CD14-positive monocyte (primary cell): ENCODE data around the gene SC5D. TPM values are rescaled to one million over a fixed set of nuclear protein-coding genes. Genes with fewer than 3 reads are reported as not detected.

Source experiments
- DNase-seq, 3 donors: peaks; one replicate each; pipeline ENCODE4 v3.0.0-alpha.2; 2011 to 2022
- H2AFZ ChIP-seq: 2 replicates; pipeline ENCODE4 v1.6.0; 2012; ENCODE audit warnings: mild to moderate bottlenecking, low read depth, low read length, inconsistent platforms; ENCODE audit not compliant: insufficient read depth, poor library complexity, severe bottlenecking
- H3K27ac ChIP-seq, 2 donors: 1 replicate in 1 of 2; 2 replicates in 1 of 2; pipeline ENCODE4 v1.5.1; 2012 to 2013; ENCODE audit warnings: low read length in 2 of 2, control low read depth in 1 of 2, inconsistent platforms in 1 of 2, low read depth in 1 of 2, mild to moderate bottlenecking in 1 of 2
- H3K27me3 ChIP-seq, 2 donors: one replicate each; pipeline versions ENCODE4 v1.6.0 to v1.6.1; 2011 to 2013; ENCODE audit warnings: low read length in 2 of 2; ENCODE audit not compliant: control insufficient read depth in 2 of 2, insufficient read depth in 2 of 2
- H3K36me3 ChIP-seq, 2 donors: replicated peaks in 1 of 2; 1 replicate in 1 of 2; 2 replicates in 1 of 2; pipeline versions ENCODE4 v1.5.1 to v1.6.1; 2012 to 2013; ENCODE audit warnings: low read length in 2 of 2, control low read depth in 1 of 2, inconsistent platforms in 1 of 2, mild to moderate bottlenecking in 1 of 2; ENCODE audit not compliant: insufficient read depth in 2 of 2, control insufficient read depth in 1 of 2
- H3K4me1 ChIP-seq, 2 donors: 1 replicate in 1 of 2; 2 replicates in 1 of 2; pipeline versions ENCODE4 v1.5.1 to v1.6.1; 2012 to 2013; ENCODE audit warnings: low read length in 2 of 2, control low read depth in 1 of 2, inconsistent platforms in 1 of 2, mild to moderate bottlenecking in 1 of 2, moderate library complexity in 1 of 2; ENCODE audit not compliant: insufficient read depth in 2 of 2, control insufficient read depth in 1 of 2
- H3K4me2 ChIP-seq: replicated peaks from 2 replicates; pipeline ENCODE3; 2012; ENCODE audit warnings: low read length, moderate library complexity, mild to moderate bottlenecking; ENCODE audit not compliant: poor library complexity, severe bottlenecking; ENCODE audit errors: extremely low read depth
- H3K4me3 ChIP-seq, 3 experiments: fragments of 200-600 bp in 1 of 3; sonication (generic) in 1 of 3; replicated peaks in 1 of 3; 1 replicate in 2 of 3; 2 replicates in 1 of 3; pipeline ENCODE4 v1.5.1; 2011 to 2013; ENCODE audit warnings: low read length in 3 of 3, mild to moderate bottlenecking in 3 of 3, control low read depth in 2 of 3, low read depth in 2 of 3, inconsistent platforms in 1 of 3, moderate library complexity in 1 of 3
- H3K79me2 ChIP-seq: 2 replicates; pipeline ENCODE4 v1.6.0; 2012; ENCODE audit warnings: mild to moderate bottlenecking, control low read depth, inconsistent platforms, low read length, moderate library complexity; ENCODE audit not compliant: insufficient read depth
- H3K9ac ChIP-seq: 2 replicates; pipeline ENCODE4 v1.6.0; 2017; ENCODE audit warnings: low read length, mild to moderate bottlenecking; ENCODE audit not compliant: insufficient read depth, poor library complexity, severe bottlenecking
- H3K9me3 ChIP-seq, 2 donors: replicated peaks in 1 of 2; 1 replicate in 1 of 2; 2 replicates in 1 of 2; pipeline versions ENCODE4 v1.5.1 to v1.6.1; 2012 to 2013; ENCODE audit warnings: low read length in 2 of 2, control low read depth in 1 of 2; ENCODE audit not compliant: control insufficient read depth in 1 of 2, insufficient read depth in 1 of 2
- H4K20me1 ChIP-seq: 2 replicates; pipeline ENCODE4 v1.6.0; 2012; ENCODE audit warnings: mild to moderate bottlenecking, low read length, control low read depth, moderate library complexity; ENCODE audit not compliant: insufficient read depth
- H3K27ac Mint-ChIP-seq, 7 donors: one replicate each; pipeline ENCODE4 v1.8.0; 2020; ENCODE audit warnings: mild to moderate bottlenecking in 7 of 7, mixed read lengths in 7 of 7, moderate library complexity in 6 of 7, inconsistent platforms in 2 of 7
- H3K27me3 Mint-ChIP-seq, 3 donors: one replicate each; pipeline ENCODE4 v1.8.0; 2021 to 2022; ENCODE audit warnings: low read depth in 3 of 3, mild to moderate bottlenecking in 3 of 3, mixed read lengths in 3 of 3, moderate library complexity in 3 of 3, inconsistent platforms in 1 of 3
- H3K36me3 Mint-ChIP-seq, 2 donors: one replicate each; pipeline ENCODE4 v1.8.0; 2020; ENCODE audit warnings: mixed read lengths in 2 of 2, inconsistent platforms in 1 of 2, mild to moderate bottlenecking in 1 of 2
- H3K4me1 Mint-ChIP-seq: one replicate; pipeline ENCODE4 v1.8.0; 2020; ENCODE audit warnings: mild to moderate bottlenecking, mixed read lengths
- H3K4me3 Mint-ChIP-seq, 2 donors: one replicate each; pipeline ENCODE4 v1.8.0; 2020; ENCODE audit warnings: mild to moderate bottlenecking in 2 of 2, mixed read lengths in 2 of 2, moderate library complexity in 1 of 2
- H3K9me3 Mint-ChIP-seq, 7 donors: one replicate each; pipeline ENCODE4 v1.8.0; 2020 to 2022; ENCODE audit warnings: mixed read lengths in 7 of 7, mild to moderate bottlenecking in 6 of 7, moderate library complexity in 6 of 7, inconsistent platforms in 2 of 7
- CTCF ChIP-seq: fragments of 200-600 bp; IDR thresholded peaks from one replicate; pipeline ENCODE4 v1.8.0; 2022; ENCODE audit warnings: antibody characterized with exemption, mild to moderate bottlenecking
- WGBS: methylation state at CpG from one replicate; pipeline ENCODE4 v1.1.5; 2013; ENCODE audit warnings: missing lambda C conversion rate; ENCODE audit not compliant: insufficient coverage; 5-methylcytosine and 5-hydroxymethylcytosine counted together
- intact Hi-C, 2 donors: fragments of 100-400 bp; cut with micrococcal nuclease; formaldehyde crosslinking; loops; one replicate each; pipeline versions ENCODE4 v1.15.0 to v1.15.1; 2023
- polyA plus RNA-seq, 3 donors: library from polyadenylated mRNA; depleted of rRNA in 1 of 3; unstranded in 2 of 3; stranded (reverse) in 1 of 3; fragments of 300-500 nt in 2 of 3; fragments of >200 nt in 1 of 3; fragmentation: Illumina TruSeq in 2 of 3; gene quantifications; 1 replicate in 2 of 3; 2 replicates in 1 of 3; pipeline ENCODE4 v1.2.3, GENCODE V29; 2012 to 2021

SC5D gene
- polyA plus RNA-seq, 3 donors: 6.4 to 8.3 (median 8.3) TPM

GRCh38 chr11:121336279-121336937, 43.8 kb downstream of the SC5D start:
- no peak overlapping the region for H3K4me3 Mint-ChIP-seq
- no peak for DNase-seq

GRCh38 chr11:121337078-121337477, 44.5 kb downstream of the SC5D start:
- Histone ChIP-seq H4K20me1 (no peaks in the 10 kb centered on the region), H3K27ac (no peak overlapping the region), H3K4me3 (no peak overlapping the region), H3K4me2 (no peak overlapping the region), H3K9me3 (no peaks in the 10 kb centered on the region), H3K36me3 (no peaks in the 10 kb centered on the region), H3K9ac (no peak overlapping the region), H3K27me3 (peaks cover 0 to 2% of the 10 kb centered on the region in 2 donors), H3K79me2 (no peaks in the 10 kb centered on the region), H2AFZ (no peak overlapping the region), H3K4me1 (peaks cover 33 to 55% of the 10 kb centered on the region in 2 donors)
- Mint-ChIP-seq H3K27ac (peak overlapping the region in 1 of 7 donors; percentile 56), H3K27me3 (peaks cover 3 to 5% (median 4%) of the 10 kb centered on the region in 3 donors), H3K4me1 (peaks cover 59% of the 10 kb centered on the region), H3K36me3 (no peaks in the 10 kb centered on the region), H3K9me3 (no peaks in the 10 kb centered on the region), H3K4me3 (no peak overlapping the region)
- no peak for DNase-seq
- TF ChIP-seq CTCF: no peak
- 100% methylated on average over 1 of the region's 2 CpGs for WGBS
- intact Hi-C loops: no loop called here

More at GRCh38 chr11:121336279-121336937, 43.8 kb downstream of the SC5D start:
- Mint-ChIP-seq H3K9me3 (no peaks in the 10 kb centered on the region), H3K36me3 (no peaks in the 10 kb centered on the region), H3K4me1 (peaks cover 56% of the 10 kb centered on the region), H3K27ac (peak overlapping the region in 1 of 7 donors; percentile 10), H3K27me3 (peaks cover 3 to 5% (median 4%) of the 10 kb centered on the region in 3 donors)
- 91% methylated on average over 3 of the region's 6 CpGs for WGBS
- Histone ChIP-seq H4K20me1 (no peaks in the 10 kb centered on the region), H3K9ac (no peak overlapping the region), H3K27me3 (peaks cover 0 to 2% of the 10 kb centered on the region in 2 donors), H3K9me3 (no peaks in the 10 kb centered on the region), H3K4me1 (peaks cover 30 to 49% of the 10 kb centered on the region in 2 donors), H3K27ac (no peak overlapping the region), H2AFZ (no peak overlapping the region), H3K4me2 (no peak overlapping the region), H3K4me3 (no peak overlapping the region), H3K79me2 (no peaks in the 10 kb centered on the region), H3K36me3 (no peaks in the 10 kb centered on the region)
- intact Hi-C loops: no loop called here
- TF ChIP-seq CTCF: no peak
